Right cardiac atrium (tissue), 5 donors: ENCODE data around the gene C9orf153. TPM values are rescaled to one million over a fixed set of nuclear protein-coding genes. Genes with fewer than 3 reads are reported as not detected.

Experiments
- ATAC-seq, 2 donors: fragments of 200-7000 bp; cut with Tn5 transposase; one replicate each; pipeline versions ENCODE4 v1.8.0 to v1.9.1; 2020; ENCODE audit warnings: moderate library complexity in 2 of 2, mild to moderate bottlenecking in 1 of 2
- DNase-seq, 3 donors: peaks; one replicate each; pipeline ENCODE4 v3.0.0-alpha.2; 2020
- H3K27ac ChIP-seq: one replicate; pipeline ENCODE4 v1.5.1; 2013; ENCODE audit warnings: mild to moderate bottlenecking, low read length, control low read depth, moderate library complexity
- H3K27me3 ChIP-seq: one replicate; pipeline ENCODE4 v1.6.1; 2013; ENCODE audit not compliant: control insufficient read depth, insufficient read depth
- H3K4me1 ChIP-seq: one replicate; pipeline ENCODE4 v1.6.1; 2013; ENCODE audit warnings: low read length; ENCODE audit not compliant: control insufficient read depth, insufficient read depth
- H3K4me3 ChIP-seq: one replicate; pipeline ENCODE4 v1.5.1; 2013; ENCODE audit warnings: low read length, control low read depth
- H3K9me3 ChIP-seq: one replicate; pipeline ENCODE4 v1.6.1; 2013; ENCODE audit warnings: low read length; ENCODE audit not compliant: control insufficient read depth
- WGBS: extraction: QIAGEN DNeasy Blood & Tissue Kit; methylation state at CpG from one replicate; pipeline ENCODE4 v1.1.7; 2013; 5-methylcytosine and 5-hydroxymethylcytosine counted together
- intact Hi-C, 4 donors: fragments of 100-400 bp; cut with DNase I; formaldehyde crosslinking; loops; one replicate each; pipeline versions ENCODE4 v1.11.0 to v1.14.0; 2022 to 2023
- polyA plus RNA-seq: library from polyadenylated mRNA; stranded (reverse); fragments of 200-250 nt; gene quantifications from one replicate; pipeline ENCODE4 v1.2.3, GENCODE V29; 2013
- total RNA-seq, 4 donors: library from RNA; stranded (reverse); fragmentation: NEBNext Ultra II Directional; extraction: Animal tissue kit (Norgen Biotek cat#: 25700); gene quantifications; one replicate each; pipeline ENCODE4 v1.2.1, GENCODE V29; 2021
- donor health status: healthy with polysubstance abuse.
- donor health status: DM: no; HTN: yes; CAD: no.
- donor health status: DM: no; HTN: no; CAD: no.
- donor health status: DM: no; HTN: yes; CAD: no; lungs with severe emphysema.
- donor health status: DM: yes; HTN: yes; CAD: no.

Gene C9orf153
- total and polyA plus RNA-seq, 5 donors = 0.18 to 0.53 (median 0.31) TPM; not detected in 1

GRCh38 chr9:86175743-86176456 lies 83.6 kb downstream of the C9orf153 start:
- 88% methylated on average over 5 of the region's 5 CpGs for WGBS

GRCh38 chr9:86175223-86175622 lies 84.2 kb downstream of the C9orf153 start:
- ATAC-seq (no peak), DNase-seq (no peak)
- H3K27ac ChIP-seq = no peak overlapping the region
- intact Hi-C loops = no loop called here
- no peak overlapping the region for H3K4me3 ChIP-seq
- H3K27me3 ChIP-seq = no peaks in the 10 kb centered on the region
- 57% methylated on average over 5 of the region's 5 CpGs for WGBS
- no peaks in the 10 kb centered on the region for H3K4me1 ChIP-seq
- H3K9me3 ChIP-seq = no peaks in the 10 kb centered on the region

More at GRCh38 chr9:86175743-86176456, 83.6 kb downstream of the C9orf153 start:
- Histone ChIP-seq H3K4me3 (no peak overlapping the region), H3K9me3 (no peaks in the 10 kb centered on the region), H3K4me1 (no peaks in the 10 kb centered on the region), H3K27me3 (no peaks in the 10 kb centered on the region), H3K27ac (no peak overlapping the region)
- ATAC-seq (no peak), DNase-seq (no peak)
- intact Hi-C loops = no loop called here

Other genes starting within 250 kb of the C9orf153 start
- gene GOLM1, start 160.1 kb downstream of the C9orf153 start, total RNA-seq = 10 to 100 TPM in 1 of 4 donors, 1 to 10 TPM in 3; 6.1 to 12.9 (median 6.7) TPM
- gene GOLM1, start 160.1 kb downstream of the C9orf153 start, polyA plus RNA-seq = 3.8 TPM
- gene ISCA1, start 22.9 kb upstream of the C9orf153 start, total RNA-seq = 10 to 100 TPM; 60.1 to 67.1 (median 62.2) TPM
- 80.8 TPM for gene ISCA1, start 22.9 kb upstream of the C9orf153 start, polyA plus RNA-seq
- 10 to 100 TPM; 11.8 to 17.0 (median 14.9) TPM for gene TUT7, start 94.8 kb upstream of the C9orf153 start, total RNA-seq
- gene TUT7, start 94.8 kb upstream of the C9orf153 start, polyA plus RNA-seq = 8.4 TPM